IPS DF 6.9 (cell line): Measurements from ENCODE around the gene CADM2.
A peak's percentile ranks its signal among the peaks of the same experiment; 100 is the strongest.

Experiments used
- DNase-seq: peaks from one replicate; pipeline ENCODE4 v3.0.0-alpha.2; 2013; ENCODE audit warnings: low read depth, low spot score
- H3K27ac ChIP-seq: one replicate; pipeline ENCODE4 v1.5.1; 2013; ENCODE audit warnings: low read length, control low read depth
- H3K27me3 ChIP-seq: 2 replicates; pipeline ENCODE4 v1.6.1; 2013; ENCODE audit warnings: mild to moderate bottlenecking, low read length; ENCODE audit not compliant: control insufficient read depth, insufficient read depth
- H3K36me3 ChIP-seq: 2 replicates; pipeline ENCODE4 v1.6.1; 2013; ENCODE audit warnings: low read length; ENCODE audit not compliant: control insufficient read depth, insufficient read depth
- H3K4me1 ChIP-seq: 2 replicates; pipeline ENCODE4 v1.6.1; 2013; ENCODE audit warnings: low read length; ENCODE audit not compliant: control insufficient read depth, insufficient read depth
- H3K4me3 ChIP-seq: 2 replicates; pipeline ENCODE4 v1.5.1; 2013; ENCODE audit warnings: mild to moderate bottlenecking, low read length
- H3K9me3 ChIP-seq: 2 replicates; pipeline ENCODE4 v1.6.1; 2013; ENCODE audit warnings: low read length, inconsistent platforms; ENCODE audit not compliant: control insufficient read depth, insufficient read depth
- WGBS: extraction: QIAGEN DNeasy Blood & Tissue Kit; methylation state at CpG from one replicate; pipeline ENCODE4 v1.1.7; 2013; ENCODE audit warnings: mixed read lengths, missing lambda C conversion rate; ENCODE audit not compliant: insufficient read length, insufficient coverage; 5-methylcytosine and 5-hydroxymethylcytosine counted together

CADM2 gene

DNA sequence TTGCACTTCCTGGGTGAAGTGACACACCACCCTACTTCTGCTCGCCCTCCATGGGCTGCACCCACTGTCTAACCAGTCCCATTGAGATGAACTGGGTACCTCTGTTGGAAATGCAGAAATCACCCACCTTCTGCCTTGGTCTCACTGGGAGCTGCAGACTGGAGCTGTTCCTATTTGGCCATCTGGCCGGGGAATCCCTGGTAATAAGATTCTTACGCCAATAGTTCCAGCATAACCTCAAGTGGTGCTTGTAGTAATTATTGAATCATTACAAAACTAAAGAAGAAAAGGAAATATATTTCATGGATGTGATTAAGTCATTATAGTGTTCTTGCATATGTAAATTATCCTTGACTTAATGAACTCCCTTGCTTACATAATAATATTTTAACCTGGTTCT lies 841.9 kb downstream of the CADM2 start:
- Histone ChIP-seq H3K4me1 (no peaks in the 10 kb centered on the region), H3K9me3 (no peaks in the 10 kb centered on the region), H3K27ac (no peak overlapping the region), H3K4me3 (no peak overlapping the region), H3K27me3 (no peaks in the 10 kb centered on the region), H3K36me3 (no peaks in the 10 kb centered on the region)
- WGBS: no CpG with 5 or more reads among the region's 3 CpGs
- no peak for DNase-seq

DNA sequence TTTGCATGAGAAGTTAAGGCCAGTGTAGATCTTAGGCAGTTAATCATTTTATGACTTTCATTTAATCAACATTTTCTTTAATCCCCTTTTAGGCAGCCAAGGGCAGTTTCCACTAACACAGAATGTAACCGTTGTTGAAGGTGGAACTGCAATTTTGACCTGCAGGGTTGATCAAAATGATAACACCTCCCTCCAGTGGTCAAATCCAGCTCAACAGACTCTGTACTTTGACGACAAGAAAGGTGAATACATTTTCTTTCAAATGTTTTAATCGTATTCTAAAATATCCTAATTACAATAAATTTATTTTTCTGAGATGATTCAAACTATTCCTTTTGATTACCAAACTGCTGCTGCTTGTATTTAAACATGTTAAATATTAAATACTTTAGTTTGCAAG lies 843.2 kb downstream of the CADM2 start:
- peak; percentile 18 for DNase-seq
- 100% methylated on average over 1 of the region's 3 CpGs for WGBS
- H3K4me1 ChIP-seq: no peaks in the 10 kb centered on the region
- H3K4me3 ChIP-seq: no peak overlapping the region
- H3K9me3 ChIP-seq: no peaks in the 10 kb centered on the region
- H3K27me3 ChIP-seq: no peaks in the 10 kb centered on the region
- no peak overlapping the region for H3K27ac ChIP-seq
- no peaks in the 10 kb centered on the region for H3K36me3 ChIP-seq

DNA sequence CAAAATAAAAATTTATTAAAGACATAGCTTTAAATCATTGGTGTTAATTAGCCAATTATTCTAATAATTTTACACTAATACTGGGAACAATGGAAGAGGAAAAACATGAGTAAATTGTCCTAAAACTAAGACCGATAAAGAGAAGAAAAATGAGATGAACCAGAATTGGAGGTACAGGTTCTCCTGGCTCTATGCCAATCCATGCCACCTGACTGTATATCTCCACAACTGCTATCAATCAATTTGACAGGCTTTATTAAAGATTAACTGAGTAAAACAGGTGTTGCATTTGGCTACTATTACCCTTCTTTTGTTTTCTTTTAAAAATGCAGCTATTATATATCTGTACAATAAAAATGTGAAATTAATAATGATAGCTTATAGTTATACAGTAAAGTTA lies 850.0 kb downstream of the CADM2 start:
- H3K9me3 ChIP-seq: no peaks in the 10 kb centered on the region; the same call in 1 of the 2 replicates
- no peaks in the 10 kb centered on the region for H3K4me1 ChIP-seq
- no peaks in the 10 kb centered on the region for H3K27me3 ChIP-seq
- no CpG with 5 or more reads among the region's 1 CpG for WGBS
- H3K4me3 ChIP-seq: no peak overlapping the region
- no peak for DNase-seq
- no peaks in the 10 kb centered on the region for H3K36me3 ChIP-seq
- H3K27ac ChIP-seq: no peak overlapping the region

GRCh38 chr3:85821130-85821756 lies 862.5 kb downstream of the CADM2 start:
- Histone ChIP-seq H3K4me1 (no peaks in the 10 kb centered on the region), H3K36me3 (no peaks in the 10 kb centered on the region), H3K27ac (no peak overlapping the region), H3K4me3 (no peak overlapping the region), H3K9me3 (no peaks in the 10 kb centered on the region), H3K27me3 (no peaks in the 10 kb centered on the region)
- WGBS: no CpG with 5 or more reads among the region's 1 CpG
- peak; percentile 27 for DNase-seq

DNA sequence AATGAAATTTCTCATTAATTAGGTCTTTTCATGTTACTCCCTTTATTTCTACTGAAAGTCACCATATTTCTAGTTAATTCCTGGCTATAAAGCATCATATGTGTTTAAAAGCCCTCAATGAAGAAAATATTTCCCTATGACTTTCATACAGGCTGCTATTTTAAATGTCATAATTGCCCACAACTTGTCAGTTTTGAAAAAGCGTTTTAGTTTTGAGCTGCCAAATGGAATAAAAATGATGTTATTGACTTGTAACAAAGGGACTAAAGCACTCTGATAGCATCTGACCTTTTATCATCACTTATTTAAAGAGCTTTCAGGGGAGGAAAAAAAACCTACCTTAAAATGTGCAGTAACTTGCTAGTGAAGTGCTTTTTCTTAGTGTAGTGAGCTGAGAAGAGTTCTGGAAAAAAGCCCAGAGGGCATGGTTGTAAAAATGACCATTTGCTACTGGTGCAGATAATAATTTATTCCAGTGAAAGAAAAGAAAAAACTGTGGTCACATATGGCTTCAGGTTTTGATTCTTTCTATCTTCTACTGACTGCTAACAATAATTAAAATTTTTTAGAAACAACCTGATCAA lies 877.2 kb downstream of the CADM2 start:
- Histone ChIP-seq H3K27ac (no peak overlapping the region), H3K36me3 (no peaks in the 10 kb centered on the region), H3K4me3 (no peak overlapping the region), H3K9me3 (no peaks in the 10 kb centered on the region), H3K4me1 (no peaks in the 10 kb centered on the region), H3K27me3 (no peaks in the 10 kb centered on the region)
- no CpG with 5 or more reads among the region's 1 CpG for WGBS
- no peak for DNase-seq

GRCh38 chr3:85837402-85837801 lies 878.6 kb downstream of the CADM2 start:
- Histone ChIP-seq H3K4me1 (no peaks in the 10 kb centered on the region), H3K36me3 (no peaks in the 10 kb centered on the region), H3K27me3 (no peaks in the 10 kb centered on the region), H3K9me3 (no peaks in the 10 kb centered on the region), H3K27ac (no peak overlapping the region), H3K4me3 (no peak overlapping the region)
- DNase-seq: no peak
- no CpG with 5 or more reads among the region's 3 CpGs for WGBS

DNA sequence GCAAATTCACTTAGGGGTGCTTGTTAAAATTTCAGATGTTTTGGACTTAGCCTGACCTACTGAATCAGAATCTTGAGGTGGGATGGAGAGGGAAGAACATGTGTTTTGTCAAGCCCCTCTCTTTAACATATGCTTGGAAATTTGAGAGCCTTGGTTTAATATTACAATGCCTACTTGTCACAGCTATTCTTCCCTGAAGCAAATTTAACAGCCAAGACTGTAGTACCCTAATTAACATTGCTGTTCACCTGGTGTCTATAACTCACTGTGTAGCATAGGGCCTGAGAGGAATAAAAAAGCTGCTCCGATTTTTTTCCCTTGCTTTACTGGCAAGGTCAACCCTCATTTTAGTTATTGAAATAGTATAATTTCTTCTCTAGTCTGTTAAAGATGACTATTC lies 880.1 kb downstream of the CADM2 start:
- Histone ChIP-seq H3K4me3 (no peak overlapping the region), H3K9me3 (no peaks in the 10 kb centered on the region), H3K4me1 (no peaks in the 10 kb centered on the region), H3K27me3 (no peaks in the 10 kb centered on the region), H3K36me3 (no peaks in the 10 kb centered on the region), H3K27ac (no peak overlapping the region)
- WGBS: no CpG with 5 or more reads among the region's 1 CpG
- DNase-seq: no peak

DNA sequence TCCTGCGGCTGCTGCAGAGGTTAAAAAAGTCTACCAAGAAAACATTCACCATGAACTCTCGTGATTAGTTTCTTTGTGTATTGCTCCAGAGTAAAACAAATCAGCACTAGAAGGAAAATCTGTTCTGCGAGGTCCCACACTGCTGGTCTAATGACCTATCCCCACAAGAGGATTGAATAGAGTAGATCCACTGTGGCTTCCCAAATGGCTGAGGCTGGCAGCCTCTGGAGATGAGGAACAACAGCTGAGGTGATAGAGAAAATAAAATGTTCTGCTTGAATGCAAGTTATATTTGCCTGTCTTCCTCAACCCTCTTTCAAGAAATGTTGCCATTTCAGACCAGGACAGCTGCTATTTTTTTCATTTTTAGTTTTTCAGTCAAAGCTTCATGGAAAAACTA lies 883.3 kb downstream of the CADM2 start:
- no peaks in the 10 kb centered on the region for H3K27me3 ChIP-seq
- DNase-seq: no peak
- H3K4me1 ChIP-seq: no peaks in the 10 kb centered on the region
- H3K36me3 ChIP-seq: no peaks in the 10 kb centered on the region
- no peak overlapping the region for H3K27ac ChIP-seq
- no CpG with 5 or more reads among the region's 3 CpGs for WGBS
- H3K4me3 ChIP-seq: no peak overlapping the region
- H3K9me3 ChIP-seq: no peaks in the 10 kb centered on the region

DNA sequence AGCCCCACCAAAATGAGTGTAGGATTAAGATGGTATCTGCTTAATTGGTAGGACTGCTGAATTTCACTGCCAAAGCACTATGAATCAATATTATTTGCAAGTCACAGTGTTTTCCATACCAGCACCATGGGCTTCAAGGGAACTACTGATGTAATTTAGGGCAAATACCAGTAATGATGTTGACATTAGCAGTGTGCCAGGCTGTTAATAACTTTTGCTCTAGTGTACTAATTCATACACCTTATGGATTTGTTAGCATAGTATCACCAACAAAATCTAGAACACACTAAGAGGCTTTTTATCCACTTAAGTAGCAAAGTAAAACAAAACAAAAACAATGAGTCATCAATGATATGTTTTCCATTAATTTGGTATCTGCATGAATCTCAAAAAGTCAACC lies 888.2 kb downstream of the CADM2 start:
- H3K4me1 ChIP-seq: no peaks in the 10 kb centered on the region
- H3K27me3 ChIP-seq: no peaks in the 10 kb centered on the region
- H3K36me3 ChIP-seq: no peaks in the 10 kb centered on the region
- H3K27ac ChIP-seq: no peak overlapping the region
- DNase-seq: no peak
- H3K9me3 ChIP-seq: no peaks in the 10 kb centered on the region
- H3K4me3 ChIP-seq: no peak overlapping the region

- H3K4me3 ChIP-seq: no peak overlapping the region
- H3K4me1 ChIP-seq: no peaks in the 10 kb centered on the region
- no peaks in the 10 kb centered on the region for H3K9me3 ChIP-seq
- H3K27ac ChIP-seq: no peak overlapping the region
- no peaks in the 10 kb centered on the region for H3K36me3 ChIP-seq
- DNase-seq: no peak
- no peaks in the 10 kb centered on the region for H3K27me3 ChIP-seq
Measured at GRCh38 chr3:85851071-85851470, 892.3 kb downstream of the CADM2 start.

GRCh38 chr3:85853805-85854204 lies 895.0 kb downstream of the CADM2 start:
- H3K9me3 ChIP-seq: no peaks in the 10 kb centered on the region
- H3K4me3 ChIP-seq: no peak overlapping the region

More at GRCh38 chr3:85853805-85854204, 895.0 kb downstream of the CADM2 start:
- H3K36me3 ChIP-seq: no peaks in the 10 kb centered on the region
- WGBS: 100% methylated on average over 1 of the region's 2 CpGs
- H3K27ac ChIP-seq: no peak overlapping the region
- no peaks in the 10 kb centered on the region for H3K4me1 ChIP-seq
- DNase-seq: no peak
- no peaks in the 10 kb centered on the region for H3K27me3 ChIP-seq
